Left lung (tissue), 10 donors: ENCODE data around the gene UGT1A9. TPM values are rescaled to one million over a fixed set of nuclear protein-coding genes. Genes with fewer than 3 reads are reported as not detected.
"Not testable (repeated sequence)": the region's sequence is repeated elsewhere in the genome, so short reads cannot be mapped to it uniquely, and the experiment has no call there.

Experiments used
- ATAC-seq: fragments of 200-7000 bp; cut with Tn5 transposase; one replicate; pipeline ENCODE4 v1.9.1; 2020; ENCODE audit warnings: moderate library complexity
- DNase-seq, 4 donors: peaks; one replicate each; pipeline ENCODE4 v3.0.0-alpha.2; 2013 to 2020
- H3K27ac ChIP-seq, 2 donors: fragments of 200-600 bp; sonication (generic) in 1 of 2; one replicate each; pipeline versions ENCODE4 v1.5.0 to v1.8.0; 2020 to 2021
- H3K27me3 ChIP-seq, 2 donors: fragments of 200-600 bp; sonication (generic) in 1 of 2; one replicate each; pipeline versions ENCODE4 v1.5.0 to v1.8.0; 2020 to 2021
- H3K36me3 ChIP-seq, 2 donors: fragments of 200-600 bp; sonication (generic) in 1 of 2; one replicate each; pipeline versions ENCODE4 v1.5.0 to v1.8.0; 2020 to 2021
- H3K4me1 ChIP-seq, 2 donors: fragments of 200-600 bp; one replicate each; pipeline ENCODE4 v1.8.0; 2021
- H3K4me3 ChIP-seq, 2 donors: fragments of 200-600 bp; sonication (generic) in 1 of 2; one replicate each; pipeline versions ENCODE4 v1.5.0 to v1.8.0; 2020 to 2021; ENCODE audit warnings: mild to moderate bottlenecking in 1 of 2
- H3K9me3 ChIP-seq, 2 donors: fragments of 200-600 bp; sonication (generic) in 1 of 2; one replicate each; pipeline versions ENCODE4 v1.5.0 to v1.8.0; 2020 to 2021
- CTCF ChIP-seq, 2 donors: fragments of 200-600 bp; sonication (generic) in 1 of 2; IDR thresholded peaks; one replicate each; pipeline versions ENCODE4 v1.5.0 to v1.8.0; 2021; ENCODE audit warnings: antibody characterized with exemption in 2 of 2
- intact Hi-C, 2 donors: fragments of 100-400 bp; cut with DNase I; formaldehyde crosslinking; loops; one replicate each; pipeline versions ENCODE4 v1.11.2 to v1.14.2; 2022
- polyA plus RNA-seq, 6 donors: library from polyadenylated mRNA; unstranded; fragments of 120-200 nt; gene quantifications; one replicate each; pipeline ENCODE4 v1.2.1, GENCODE V29; 2013; ENCODE audit not compliant: insufficient read length in 6 of 6
- total RNA-seq, 2 donors: library from RNA; stranded (reverse); fragmentation: NEBNext Ultra II Directional; extraction: Animal tissue kit (Norgen Biotek cat#: 25700); gene quantifications; one replicate each; pipeline ENCODE4 v1.2.1, GENCODE V29; 2021
- donor health status: DM: no; HTN: yes; CAD: no.
- donor health status: DM: no; HTN: no; CAD: no.

UGT1A9 gene
- total and polyA plus RNA-seq, 8 donors = not detected

GRCh38 chr2:233643128-233643527, 28.6 kb upstream of the UGT1A9 start:
- intact Hi-C loops = no loop called here
- Histone ChIP-seq H3K36me3 (no peaks in the 10 kb centered on the region), H3K4me1 (no peaks in the 10 kb centered on the region), H3K27me3 (no peaks in the 10 kb centered on the region), H3K4me3 (no peak overlapping the region), H3K27ac (no peak overlapping the region), H3K9me3 (peaks cover 0 to 18% of the 10 kb centered on the region in 2 donors)
- no peak for TF ChIP-seq CTCF (IDR thresholded peaks at IDR 0.05)
- no peak for ATAC-seq
- no peak for DNase-seq

GRCh38 chr2:233646033-233646432, 25.7 kb upstream of the UGT1A9 start:
- H3K9me3 ChIP-seq = peaks cover 0 to 18% of the 10 kb centered on the region in 2 donors
- ATAC-seq, H3K4me1 ChIP-seq, intact Hi-C loops, H3K36me3 ChIP-seq, H3K4me3 ChIP-seq, H3K27me3 ChIP-seq, H3K27ac ChIP-seq, DNase-seq: not testable (repeated sequence)

- no peak overlapping the region for H3K27ac ChIP-seq
- H3K9me3 ChIP-seq = peaks cover 0 to 11% of the 10 kb centered on the region in 2 donors
- no peak for TF ChIP-seq CTCF (IDR thresholded peaks at IDR 0.05)
- intact Hi-C loops = no loop called here
- no peaks in the 10 kb centered on the region for H3K36me3 ChIP-seq
- no peak overlapping the region for H3K4me3 ChIP-seq
- no peaks in the 10 kb centered on the region for H3K4me1 ChIP-seq
- no peaks in the 10 kb centered on the region for H3K27me3 ChIP-seq
- ATAC-seq = no peak
- DNase-seq = no peak
These were observed 20.7 kb upstream of the UGT1A9 start for GRCh38 chr2:233650981-233651380.

- H3K27ac ChIP-seq = no peak overlapping the region
- DNase-seq = no peak
- H3K36me3 ChIP-seq = no peaks in the 10 kb centered on the region
- no peaks in the 10 kb centered on the region for H3K27me3 ChIP-seq
- intact Hi-C loops = no loop called here
- TF ChIP-seq CTCF (IDR thresholded peaks at IDR 0.05) = no peak
- H3K4me1 ChIP-seq = no peaks in the 10 kb centered on the region
- no peak for ATAC-seq
- no peak overlapping the region for H3K4me3 ChIP-seq
- peaks cover 0 to 7% of the 10 kb centered on the region in 2 donors for H3K9me3 ChIP-seq
These were observed 20.3 kb upstream of the UGT1A9 start for GRCh38 chr2:233651430-233651829.

GRCh38 chr2:233654501-233654900, 17.2 kb upstream of the UGT1A9 start:
- H3K27ac ChIP-seq = no peak overlapping the region
- intact Hi-C loops = no loop called here
- H3K4me1 ChIP-seq = no peaks in the 10 kb centered on the region
- no peaks in the 10 kb centered on the region for H3K36me3 ChIP-seq
- ATAC-seq = no peak
- no peaks in the 10 kb centered on the region for H3K27me3 ChIP-seq
- TF ChIP-seq CTCF (IDR thresholded peaks at IDR 0.05) = no peak
- no peak overlapping the region for H3K4me3 ChIP-seq
- no peaks in the 10 kb centered on the region for H3K9me3 ChIP-seq
- DNase-seq = no peak

- intact Hi-C loops = no loop called here
- no peaks in the 10 kb centered on the region for H3K36me3 ChIP-seq
- no peaks in the 10 kb centered on the region for H3K4me1 ChIP-seq
- DNase-seq = no peak
- no peaks in the 10 kb centered on the region for H3K9me3 ChIP-seq
- H3K27ac ChIP-seq = no peak overlapping the region
- no peaks in the 10 kb centered on the region for H3K27me3 ChIP-seq
- H3K4me3 ChIP-seq = no peak overlapping the region
- ATAC-seq = no peak
- TF ChIP-seq CTCF (IDR thresholded peaks at IDR 0.05) = no peak
These were observed 16.7 kb upstream of the UGT1A9 start for GRCh38 chr2:233655043-233655442.

- intact Hi-C loops = not testable (repeated sequence)
These were observed 15.8 kb upstream of the UGT1A9 start for GRCh38 chr2:233655943-233656342.

More at GRCh38 chr2:233655943-233656342, 15.8 kb upstream of the UGT1A9 start:
- H3K36me3 ChIP-seq, H3K9me3 ChIP-seq, H3K27ac ChIP-seq, DNase-seq, ATAC-seq, H3K27me3 ChIP-seq, H3K4me3 ChIP-seq, H3K4me1 ChIP-seq: not testable (repeated sequence)
